GM19035 (cell line): ENCODE measurements around the gene VDR.
A peak's percentile ranks its signal among the peaks of the same experiment; 100 is the strongest.
"Not testable (repeated sequence)": the region's sequence is repeated elsewhere in the genome, so short reads cannot be mapped to it uniquely, and the experiment has no call there.

ENCODE experiments used
- ATAC-seq: cut with Tn5 transposase; IDR thresholded peaks from one replicate; pipeline ENCODE4 v1.9.1; 2021; ENCODE audit not compliant: unreplicated experiment

VDR gene

DNA sequence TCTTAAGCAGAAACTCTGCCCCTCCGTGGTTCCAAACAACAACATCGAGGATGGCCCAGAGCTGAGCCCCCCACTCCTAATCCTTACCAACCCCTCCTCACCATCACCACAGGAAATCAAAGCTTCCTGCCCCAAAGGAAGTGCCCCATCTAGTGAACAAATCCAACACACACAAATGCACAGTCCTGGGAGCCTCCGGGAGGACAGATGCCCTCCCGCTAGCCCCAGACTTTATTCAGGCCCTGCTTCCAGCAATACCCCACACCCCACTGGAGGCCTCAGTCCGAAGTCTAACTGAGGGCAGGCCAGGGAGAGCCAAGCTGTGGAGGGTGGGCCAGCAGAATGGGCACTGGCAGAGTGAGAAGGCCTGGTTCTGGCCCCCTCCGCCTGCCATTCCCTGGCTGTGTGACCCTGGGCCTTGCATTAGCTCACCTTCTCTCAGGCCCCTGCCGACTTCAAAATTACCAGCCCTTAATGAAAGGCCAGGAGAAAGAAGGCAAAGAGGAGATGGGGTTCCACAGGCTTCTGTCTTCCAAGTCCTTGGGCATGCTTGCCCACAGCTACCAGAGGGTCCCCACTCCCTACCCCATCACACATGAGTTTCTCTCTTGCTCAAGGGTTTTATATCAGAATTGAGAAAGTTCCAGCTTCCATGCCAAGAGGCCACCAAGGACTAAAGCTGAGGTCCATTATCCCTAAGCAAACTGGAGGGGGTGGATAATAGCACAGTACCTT is 87.4 kb downstream of the VDR start:
- ATAC-seq: no peak

GRCh38 chr12:47816403-47817271 is 88.2 kb downstream of the VDR start:
- no peak for ATAC-seq

GRCh38 chr12:47815447-47815846 is 89.3 kb downstream of the VDR start:
- not testable (repeated sequence) for ATAC-seq

DNA sequence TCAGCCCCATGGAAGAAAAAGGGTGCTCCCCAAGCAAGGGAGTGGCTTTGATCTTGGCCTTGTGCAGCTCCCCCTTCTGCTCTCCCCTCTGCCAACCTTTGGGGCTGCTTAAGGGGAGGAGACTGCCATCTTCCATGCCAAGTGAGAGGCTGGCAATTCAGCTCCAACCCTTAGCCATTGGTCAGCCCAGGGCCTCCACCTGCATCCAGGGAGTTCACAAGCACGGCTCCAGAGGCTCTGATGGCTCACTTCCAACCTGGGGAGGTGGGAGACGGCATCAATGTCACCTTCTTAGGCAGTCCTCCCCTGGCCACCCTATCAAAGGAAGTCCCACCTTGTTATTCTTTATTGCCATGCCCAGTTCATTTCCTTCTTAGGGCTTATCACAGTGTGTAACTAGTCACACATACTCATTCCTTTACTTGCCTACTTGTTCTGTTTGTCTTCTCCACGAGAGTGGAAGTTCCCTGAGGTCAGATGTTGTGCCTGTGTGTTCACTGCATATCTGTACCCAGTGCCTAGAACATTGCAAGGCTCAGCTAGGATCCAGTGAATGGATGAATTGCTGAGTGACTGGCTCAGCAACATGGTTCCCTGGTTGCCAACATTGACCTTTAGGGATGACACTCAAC is 90.1 kb downstream of the VDR start:
- no peak for ATAC-seq

- ATAC-seq: peak; percentile 44
Measured at GRCh38 chr12:47813511-47814196, 91.1 kb downstream of the VDR start.

GRCh38 chr12:47812797-47813510 is 91.8 kb downstream of the VDR start:
- peak; percentile 68 for ATAC-seq

- no peak for ATAC-seq
Measured at GRCh38 chr12:47811581-47812484, 93.0 kb downstream of the VDR start.

DNA sequence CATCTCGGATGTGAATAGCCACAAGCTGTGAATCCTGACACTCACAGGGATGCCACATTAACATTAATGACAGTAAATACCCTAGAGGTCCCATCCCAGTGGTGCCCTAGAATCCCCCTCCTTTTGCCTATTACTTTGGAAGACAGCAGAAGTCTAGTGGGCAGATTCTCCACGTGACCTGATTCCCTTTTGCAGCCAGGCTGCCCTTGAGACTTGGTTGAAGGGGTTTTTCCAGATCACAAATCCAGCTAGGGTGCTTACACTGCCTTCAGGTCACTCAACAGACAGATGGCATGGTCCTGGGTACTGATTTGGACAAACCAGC is 93.8 kb downstream of the VDR start:
- ATAC-seq: no peak

DNA sequence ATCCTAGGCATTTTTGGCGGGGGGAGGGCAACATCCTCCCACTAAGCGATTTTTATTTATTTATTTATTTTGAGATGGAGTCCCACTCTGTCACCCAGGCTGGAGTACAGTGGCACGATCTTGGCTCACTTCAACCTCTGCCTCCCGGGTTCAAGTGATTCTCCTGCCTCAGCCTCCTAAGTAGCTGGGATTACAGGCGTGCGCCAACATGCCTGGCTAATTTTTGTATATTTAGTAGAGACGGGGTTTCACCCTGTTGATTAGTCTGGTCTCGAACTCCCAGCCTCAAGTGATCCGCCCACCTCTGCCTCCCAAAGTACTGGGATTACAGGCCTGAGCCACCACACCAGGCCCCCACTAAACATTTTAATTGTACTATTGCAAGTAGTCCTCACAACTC is 95.3 kb downstream of the VDR start:
- not testable (repeated sequence) for ATAC-seq

DNA sequence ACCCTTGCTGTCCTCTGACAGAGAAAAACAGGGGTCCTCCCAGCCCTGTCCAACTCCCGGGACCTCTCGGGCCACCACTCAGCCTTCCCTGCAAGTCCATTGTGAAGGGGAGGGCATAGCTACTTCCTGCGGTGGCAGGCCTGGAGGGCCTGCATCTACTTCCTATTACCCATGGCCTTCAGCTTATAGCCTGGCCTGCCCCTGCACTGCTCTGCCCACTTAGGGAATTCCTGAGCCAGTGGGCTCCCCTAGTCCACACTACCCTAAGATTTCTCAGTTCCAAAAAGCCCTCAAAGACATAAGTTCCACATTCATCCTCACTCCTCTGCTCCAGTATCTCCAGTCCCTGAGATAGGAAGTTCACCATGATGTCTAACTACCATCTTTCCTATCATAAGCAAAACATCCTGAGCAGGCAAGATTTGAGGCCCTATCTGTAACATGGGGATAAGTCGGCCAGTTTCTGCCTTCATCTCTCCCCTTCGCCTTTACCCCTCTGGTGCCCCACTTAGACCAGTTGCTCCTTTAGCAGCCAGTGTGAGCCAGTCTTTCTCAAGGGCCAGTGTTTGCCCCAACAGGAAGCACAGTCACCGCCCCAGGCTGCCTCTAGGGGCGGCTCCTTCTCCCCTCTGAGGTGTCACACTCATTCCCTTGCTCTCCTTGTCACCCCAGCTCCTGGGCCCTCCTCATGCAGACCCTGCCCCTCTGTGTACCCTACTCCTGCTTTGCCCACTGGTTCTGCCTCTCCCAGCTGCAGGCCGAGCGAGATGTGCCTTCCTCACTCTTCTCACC is 96.0 kb downstream of the VDR start:
- no peak for ATAC-seq

- ATAC-seq: peak; percentile 31
Measured at GRCh38 chr12:47808050-47808449, 96.7 kb downstream of the VDR start.

DNA sequence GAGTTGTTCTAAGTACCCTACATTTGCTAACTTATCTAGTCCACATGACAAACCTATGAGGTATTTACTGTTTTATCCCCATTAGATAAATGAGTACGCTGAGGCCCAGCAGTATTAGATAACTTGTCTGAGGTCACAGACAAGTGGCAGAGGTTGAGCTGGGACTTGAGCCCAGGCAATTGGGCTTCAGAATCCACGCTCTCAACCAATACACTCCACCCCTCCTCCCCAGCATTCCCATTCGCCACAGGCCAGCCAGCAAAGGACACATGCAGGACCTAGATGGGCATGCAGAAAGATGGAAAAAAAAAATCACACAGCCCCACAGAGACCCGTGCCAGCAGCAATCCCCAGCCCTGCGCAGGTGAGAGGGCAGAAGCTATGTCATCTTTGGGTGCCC is 97.5 kb downstream of the VDR start:
- ATAC-seq: no peak

GRCh38 chr12:47805417-47805816 is 99.4 kb downstream of the VDR start:
- no peak for ATAC-seq

DNA sequence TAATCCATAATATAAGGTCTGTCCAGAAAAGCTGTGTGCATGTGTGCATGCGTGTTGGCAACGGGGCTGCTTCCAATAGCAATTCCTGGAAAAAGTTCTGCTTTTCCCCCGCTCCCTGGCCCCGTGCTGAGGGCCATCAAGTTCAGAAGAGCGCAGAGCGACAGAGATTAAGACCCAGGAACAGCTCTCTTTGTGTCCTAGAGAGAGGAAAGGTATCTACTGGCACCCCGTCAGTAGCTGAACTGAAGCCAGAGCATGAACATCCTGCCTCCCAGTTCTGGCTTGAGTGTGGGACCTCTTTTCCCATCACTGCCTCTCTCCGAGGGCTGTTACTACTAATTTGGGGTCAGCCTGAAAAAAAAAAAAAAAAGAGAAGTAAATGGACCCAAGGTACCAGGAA is 100.6 kb downstream of the VDR start:
- no peak for ATAC-seq

DNA sequence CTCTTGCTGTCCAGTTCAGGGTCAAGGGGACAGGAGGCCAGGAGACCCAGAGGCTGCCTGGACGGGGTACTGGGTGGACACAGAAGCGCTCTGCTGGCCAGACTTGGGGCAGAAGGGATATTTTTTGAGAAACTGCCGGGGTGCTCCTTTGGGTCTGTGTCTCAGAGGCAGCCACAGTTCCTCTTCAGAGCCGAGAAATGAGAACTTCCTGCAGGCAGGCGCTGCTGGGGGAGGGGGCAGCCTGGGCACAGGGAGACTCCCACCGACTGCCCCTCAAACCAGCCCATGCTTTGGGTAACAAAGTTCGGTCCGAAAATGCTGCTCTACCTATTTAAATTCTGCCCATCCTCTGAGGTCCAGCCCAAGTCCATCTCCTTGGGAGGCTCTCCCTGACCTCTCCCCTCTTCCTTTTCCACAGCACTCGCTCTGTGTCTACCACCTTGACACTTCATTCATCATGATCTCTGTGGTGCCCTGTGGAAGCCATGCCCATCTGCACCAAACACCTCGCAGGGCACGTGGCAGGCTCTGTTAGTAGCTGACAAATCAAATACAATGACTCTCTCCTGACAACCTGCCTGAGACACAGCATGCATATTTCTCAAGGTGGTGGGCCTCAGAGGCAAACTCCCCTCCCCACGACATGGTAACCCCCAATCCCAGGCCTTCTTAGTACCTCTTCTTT is 101.5 kb downstream of the VDR start:
- no peak for ATAC-seq

- no peak for ATAC-seq
Measured at GRCh38 chr12:47802312-47802711, 102.5 kb downstream of the VDR start.

- no peak for ATAC-seq
Measured at GRCh38 chr12:47801904-47802246, 102.9 kb downstream of the VDR start.

DNA sequence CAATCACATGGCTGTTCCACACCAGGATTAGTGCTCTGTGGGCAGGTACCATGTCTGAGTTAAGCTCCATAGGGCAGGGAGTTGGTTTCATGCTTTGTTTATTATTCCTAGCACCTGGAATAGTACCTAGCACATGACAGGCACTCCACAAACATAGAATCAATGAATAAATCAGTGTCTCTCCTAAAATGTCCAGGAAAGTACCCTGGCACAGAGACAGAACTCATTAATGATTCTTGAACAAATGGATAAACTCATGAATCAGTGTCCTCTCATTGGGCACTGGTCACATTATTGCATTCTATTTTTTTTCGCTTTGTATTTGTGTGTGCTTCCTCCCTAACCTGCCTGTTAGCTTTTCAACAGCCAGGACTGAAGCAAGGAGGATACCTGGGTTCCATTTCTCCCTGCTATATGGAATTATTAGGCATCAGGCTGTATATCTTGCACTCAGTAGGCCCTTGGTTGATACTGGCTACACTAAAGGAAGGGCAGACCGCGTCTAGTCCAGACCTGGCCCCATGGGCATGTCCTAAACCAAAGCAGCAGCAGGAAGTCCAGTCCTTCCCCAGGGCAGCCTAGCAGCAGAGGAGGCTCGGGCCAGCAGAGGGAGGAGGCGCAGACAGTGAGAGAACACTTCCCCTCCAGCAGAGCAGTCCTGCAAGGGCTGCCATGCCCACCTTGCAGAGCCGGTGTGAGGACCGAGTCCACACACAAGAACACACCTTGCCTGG is 103.5 kb downstream of the VDR start:
- no peak for ATAC-seq
